ENCODE results near the gene CCL22. TPM values are rescaled to one million over a fixed set of nuclear protein-coding genes. Genes with fewer than 3 reads are reported as not detected.

Gene CCL22
- total and polyA plus RNA-seq, 2 donors (not counting 3 experiments of a cell fraction or from before 2014, with no cell fraction given), result not detected

- intact Hi-C loops (cut with micrococcal nuclease), result no loop called here
- Histone ChIP-seq H3K9me1 (replicated peaks; ENCODE audit: control insufficient read depth, extremely low read depth, insufficient read depth, low read length) (no peaks in the 10 kb centered on the region), H3K4me2 (ENCODE audit: insufficient read depth, low read length) (no peak overlapping the region), H3K79me2 (ENCODE audit: control insufficient read depth, insufficient read depth, low read length) (no peaks in the 10 kb centered on the region), H3K36me3 (ENCODE audit: control insufficient read depth in 2 of 2, extremely low read depth in 1 of 2, insufficient read depth in 2 of 2, low read length in 2 of 2) (no peaks in the 10 kb centered on the region), H3K27me3 (ENCODE audit: control insufficient read depth in 2 of 2, insufficient read depth in 2 of 2, low read length in 2 of 2) (peaks cover 2% of the 10 kb centered on the region in 2 experiments), H3K4me1 (ENCODE audit: control insufficient read depth, extremely low read depth, insufficient read depth, low read length) (peaks cover 10% of the 10 kb centered on the region), H2AFZ (ENCODE audit: low read depth, low read length) (no peak overlapping the region), H3K4me3 (replicated peaks in 1 of 3; ENCODE audit: insufficient read depth in 1 of 3, low read depth in 1 of 3, low read length in 3 of 3) (no peak overlapping the region), H3K27ac (ENCODE audit: insufficient read depth, low read depth, low read length) (no peak overlapping the region), H4K20me1 (replicated peaks; ENCODE audit: control insufficient read depth, extremely low read depth, insufficient read depth, low read length) (no peaks in the 10 kb centered on the region), H3K9me3 (replicated peaks; ENCODE audit: control insufficient read depth, insufficient read depth, low read length) (no peaks in the 10 kb centered on the region), H3K9ac (replicated peaks; ENCODE audit: extremely low read depth, insufficient read depth, low read length) (no peak overlapping the region)
- DNase-seq (ENCODE audit: low read depth, low spot score), result no peak
- TF ChIP-seq MYC (IDR thresholded peaks at IDR 0.05; ENCODE audit: low read depth, low read length) (no peak), GATA2 (IDR thresholded peaks at IDR 0.05; ENCODE audit: insufficient read depth, insufficient read length, low read depth, low read length) (no peak), POLR2AphosphoS5 (IDR thresholded peaks at IDR 0.05; ENCODE audit: insufficient read depth, low read depth, low read length) (no peak), CTCF (IDR thresholded peaks at IDR 0.05; ENCODE audit: extremely low read depth in 1 of 2, insufficient read depth in 1 of 2, low read depth in 1 of 2, low read length in 2 of 2) (no peak), MAX (IDR thresholded peaks at IDR 0.05; ENCODE audit: insufficient read depth, insufficient read length) (no peak), POLR2A (IDR thresholded peaks at IDR 0.05; ENCODE audit: low read depth, low read length) (no peak), EZH2 (IDR thresholded peaks at IDR 0.05; ENCODE audit: borderline replicate concordance, low read depth, low read length, severe bottlenecking) (no peak), FOS (IDR thresholded peaks at IDR 0.05; ENCODE audit: borderline replicate concordance, insufficient read depth, low read length) (no peak), JUN (IDR thresholded peaks at IDR 0.05; ENCODE audit: borderline replicate concordance, insufficient read depth, insufficient read length, low read depth) (no peak)
- no peak for FAIRE-seq
- dilution Hi-C loops (cut with MboI; ENCODE audit: extremely low pct_ligation_motif_present, low sequenced_read_pairs), result no loop called here
- CTCF ChIA-PET, result interaction anchor here (0.6 to 1.3 kb wide), 5 partner anchors 9 to 83 kb away, joined by 3 to 6 read pairs (median 3); no protein-coding TSS in a partner anchor
- POLR2A ChIA-PET, result no interaction called here
- BruUV-seq (replicated peaks), result no TSS peak
These were observed 25.2 kb upstream of the CCL22 start for GRCh38 chr16:57333402-57333801.
